A673 (cell line): ENCODE results near the gene TRIM27.

Experiments used
- CTCF ChIP-seq: fragments of 300-800, 200-600 bp; sonication (generic); conservative IDR thresholded peaks from 2 replicates; pipeline ENCODE4 v1.5.1; 2017; ENCODE audit warnings: low read depth, mild to moderate bottlenecking, antibody characterized with exemption, low read length, moderate library complexity, mixed read lengths
- EZH2 ChIP-seq: fragments of 200-600 bp; sonication (generic); IDR thresholded peaks from 2 replicates; pipeline ENCODE4 v1.6.1; 2017; ENCODE audit warnings: borderline replicate concordance, low read depth, mild to moderate bottlenecking, mixed read lengths, antibody characterized with exemption, low read length; ENCODE audit not compliant: poor library complexity, severe bottlenecking

GRCh38 chr6:28945349-28945748 lies 21.6 kb upstream of the TRIM27 start:
- TF ChIP-seq CTCF (no peak), EZH2 (no peak)
